Measurements from ENCODE around the gene SPPL2B. TPM values are rescaled to one million over a fixed set of nuclear protein-coding genes. Genes with fewer than 3 reads are reported as not detected.

Gene SPPL2B
- total and polyA plus RNA-seq, 8 donors, result 36.4 to 226 (median 52.8) TPM

DNA sequence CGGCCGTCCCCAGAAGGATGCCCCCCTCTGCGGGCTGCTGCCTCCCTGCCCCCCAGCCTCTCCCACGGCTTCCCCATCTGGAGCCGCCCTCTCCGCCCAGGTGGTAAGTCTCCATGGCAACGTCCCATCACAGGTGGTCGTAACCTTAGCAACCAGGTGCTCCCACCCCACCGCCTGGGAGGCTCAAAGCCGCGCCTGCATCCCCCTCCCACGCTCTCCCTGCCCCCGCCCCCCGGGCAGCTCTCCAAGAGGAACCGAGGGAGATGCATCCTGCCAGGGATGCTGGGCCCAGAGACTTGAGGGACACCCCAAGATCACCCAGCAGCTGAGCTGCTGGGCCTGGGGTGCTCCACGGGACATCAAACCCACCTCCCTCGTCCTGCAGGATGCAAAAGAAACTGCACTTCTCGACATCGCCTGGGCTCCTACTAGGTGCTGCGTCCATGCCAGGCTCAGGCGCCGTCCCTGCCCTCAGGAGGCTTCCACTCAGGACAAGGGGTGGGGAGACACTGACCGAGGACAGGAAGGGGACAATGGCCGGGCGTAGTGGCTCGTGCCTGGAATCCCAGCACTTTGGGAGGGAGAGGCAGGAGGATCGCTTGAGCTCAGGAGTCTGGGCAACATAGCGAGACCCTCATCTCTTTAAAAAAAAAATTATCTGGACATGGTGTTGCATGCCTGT, 15.5 kb upstream of the SPPL2B start:
- no peaks in the 10 kb centered on the region for H3K27me3 ChIP-seq
- no peak overlapping the region for H3K4me3 ChIP-seq
- no peaks in the 10 kb centered on the region for H3K36me3 ChIP-seq
- TF ChIP-seq, protein P1, sequence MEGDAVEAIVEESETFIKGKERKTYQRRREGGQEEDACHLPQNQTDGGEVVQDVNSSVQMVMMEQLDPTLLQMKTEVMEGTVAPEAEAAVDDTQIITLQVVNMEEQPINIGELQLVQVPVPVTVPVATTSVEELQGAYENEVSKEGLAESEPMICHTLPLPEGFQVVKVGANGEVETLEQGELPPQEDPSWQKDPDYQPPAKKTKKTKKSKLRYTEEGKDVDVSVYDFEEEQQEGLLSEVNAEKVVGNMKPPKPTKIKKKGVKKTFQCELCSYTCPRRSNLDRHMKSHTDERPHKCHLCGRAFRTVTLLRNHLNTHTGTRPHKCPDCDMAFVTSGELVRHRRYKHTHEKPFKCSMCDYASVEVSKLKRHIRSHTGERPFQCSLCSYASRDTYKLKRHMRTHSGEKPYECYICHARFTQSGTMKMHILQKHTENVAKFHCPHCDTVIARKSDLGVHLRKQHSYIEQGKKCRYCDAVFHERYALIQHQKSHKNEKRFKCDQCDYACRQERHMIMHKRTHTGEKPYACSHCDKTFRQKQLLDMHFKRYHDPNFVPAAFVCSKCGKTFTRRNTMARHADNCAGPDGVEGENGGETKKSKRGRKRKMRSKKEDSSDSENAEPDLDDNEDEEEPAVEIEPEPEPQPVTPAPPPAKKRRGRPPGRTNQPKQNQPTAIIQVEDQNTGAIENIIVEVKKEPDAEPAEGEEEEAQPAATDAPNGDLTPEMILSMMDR (IDR thresholded peaks at IDR 0.05), result no peak
- ATAC-seq, result no peak
- whole genome bisulfite sequencing, 2 donors, result 35 to 41% methylated on average over 25 to 28 of the region's 28 CpGs
- no peak for DNase-seq
- H3K27ac ChIP-seq, result no peak overlapping the region
- intact Hi-C loops (cut with DNase I), result no loop called here
- H3K4me1 ChIP-seq, result no peaks in the 10 kb centered on the region
- FAIRE-seq, result no peak
- H3K9me3 ChIP-seq, result no peaks in the 10 kb centered on the region

DNA sequence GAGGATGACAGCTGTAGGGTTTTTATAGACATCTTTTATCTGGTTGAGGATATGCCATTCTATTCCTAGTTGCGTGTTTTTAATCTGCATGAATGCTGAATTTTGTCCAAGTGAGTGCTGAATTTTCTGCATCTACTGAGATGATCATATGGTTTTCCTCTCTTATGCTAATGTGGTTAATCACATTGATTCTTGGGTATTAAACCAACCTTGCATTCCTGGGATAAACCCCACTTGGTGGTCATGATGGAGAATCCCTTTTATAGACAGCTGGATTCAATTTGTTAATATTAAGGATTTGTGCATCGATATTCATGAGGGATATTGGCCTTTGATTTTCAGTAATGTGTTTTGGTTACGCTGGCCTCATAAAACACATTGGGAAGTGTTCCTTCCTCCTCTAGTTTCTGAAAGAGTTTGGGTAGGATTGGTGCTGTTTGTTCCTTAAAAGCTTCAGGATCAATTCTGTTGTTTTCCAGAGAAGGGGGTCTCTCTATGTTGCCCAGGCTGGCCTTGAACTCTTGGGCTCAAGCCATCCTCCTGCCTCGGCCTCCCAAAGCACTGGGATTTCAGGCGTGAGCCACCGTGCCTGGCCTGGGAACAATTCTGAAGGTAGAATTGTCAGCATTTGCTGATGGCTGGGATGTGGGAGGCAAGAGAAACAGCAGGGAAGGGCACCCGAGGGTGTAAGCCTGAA, 13.2 kb upstream of the SPPL2B start:
- ATAC-seq (no peak), FAIRE-seq (no peak), DNase-seq (no peak)
- intact Hi-C loops (cut with DNase I), result no loop called here
- Histone ChIP-seq H3K27me3 (no peaks in the 10 kb centered on the region), H3K4me1 (no peaks in the 10 kb centered on the region), H3K36me3 (no peaks in the 10 kb centered on the region), H3K9me3 (no peaks in the 10 kb centered on the region), H3K27ac (no peak overlapping the region), H3K4me3 (no peak overlapping the region)
- TF ChIP-seq, protein P1 (IDR thresholded peaks at IDR 0.05), result no peak
- whole genome bisulfite sequencing, 2 donors, result 85 to 86% methylated on average over 7 of the region's 7 CpGs

GRCh38 chr19:2315818-2316353, 12.6 kb upstream of the SPPL2B start:
- FAIRE-seq (no peak), ATAC-seq (peak in 3 of 4 donors; percentile 81 to 96 (median 89))
- intact Hi-C loops (cut with DNase I), result no loop called here

DNA sequence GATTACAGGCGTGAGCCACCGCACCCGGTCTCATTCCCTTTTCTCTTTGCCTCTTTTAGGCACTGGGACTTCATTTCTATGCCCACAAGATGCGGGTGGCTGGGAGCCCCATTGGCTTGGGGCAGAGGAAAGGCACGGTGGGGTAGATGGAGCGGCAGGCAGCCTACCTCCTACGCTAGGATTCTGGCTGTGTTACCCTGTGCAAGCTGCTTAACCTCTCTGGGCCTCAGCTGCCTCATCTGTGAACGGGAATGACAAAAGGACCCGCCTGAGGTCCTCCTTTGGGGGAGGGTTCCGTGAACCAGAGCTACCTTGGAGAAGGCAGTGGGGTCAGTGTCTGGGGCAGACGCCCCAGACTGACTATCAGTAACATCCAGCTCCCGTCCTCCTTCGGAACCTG, 11.2 kb upstream of the SPPL2B start:
- Histone ChIP-seq H3K4me3 (no peak overlapping the region), H3K4me1 (no peaks in the 10 kb centered on the region), H3K27me3 (no peaks in the 10 kb centered on the region), H3K36me3 (peaks cover 0 to 3% (median 0%) of the 10 kb centered on the region in 3 donors), H3K9me3 (no peaks in the 10 kb centered on the region), H3K27ac (no peak overlapping the region)
- intact Hi-C loops (cut with DNase I), result no loop called here
- TF ChIP-seq, protein P1 (IDR thresholded peaks at IDR 0.05), result no peak
- no peak for DNase-seq
- no peak for ATAC-seq
- 87 to 93% methylated on average over 13 of the region's 13 CpGs for WGBS, 2 donors
- no peak for FAIRE-seq

More at GRCh38 chr19:2315818-2316353, 12.6 kb upstream of the SPPL2B start:
- TF ChIP-seq, protein P1 (IDR thresholded peaks at IDR 0.05), result peak in 2 of 4 donors; percentile 22 to 35
- H3K4me3 ChIP-seq, result no peak overlapping the region
- no peaks in the 10 kb centered on the region for H3K27me3 ChIP-seq
- H3K27ac ChIP-seq, result no peak overlapping the region
- H3K9me3 ChIP-seq, result no peaks in the 10 kb centered on the region
- WGBS, 2 donors, result 39 to 43% methylated on average over 22 of the region's 22 CpGs
- DNase-seq, result peak in 2 of 6 donors; percentile 60 to 78
- no peaks in the 10 kb centered on the region for H3K36me3 ChIP-seq
- H3K4me1 ChIP-seq, result no peaks in the 10 kb centered on the region
